K562 (cell line): ENCODE data around the gene ARHGEF7. TPM values are rescaled to one million over a fixed set of nuclear protein-coding genes. Genes with fewer than 3 reads are reported as not detected.

Source experiments
- ATAC-seq: fragments of 200-7000 bp; cut with Tn5 transposase; 3 replicates; pipeline ENCODE4 v1.9.1; 2020; ENCODE audit warnings: moderate library complexity
- BruUV-seq: library from RNA; stranded (reverse); fragments of 400-500 nt; replicated peaks from 2 replicates; lab custom pipeline; 2021; lab: Mats Ljungman, UMichigan
- CTCF ChIA-PET: fragments of 300-600 bp; formaldehyde crosslinking; extraction: SDS; loops from one replicate; lab custom pipeline; 2021; ENCODE audit warnings: low intra/inter-chr PET ratio; lab: Yijun Ruan, JAX
- POLR2A ChIA-PET: fragments of 300-600, 350-650 bp; sonication (Branson Sonifier 250); formaldehyde crosslinking; extraction: SDS; loops from one replicate; lab custom pipeline; 2021; ENCODE audit warnings: antibody characterized with exemption, inconsistent platforms; lab: Yijun Ruan, JAX
- DNase-seq, 4 experiments: peaks; one replicate each; pipeline versions ENCODE4 v3.0.0 to v3.0.0-alpha.2; 2011 to 2018; ENCODE audit warnings: low spot score in 3 of 4, mixed read lengths in 3 of 4; ENCODE audit errors: extremely low read depth in 1 of 4
- FAIRE-seq: peaks from 2 replicates; lab custom pipeline; 2011; peaks lifted over from hg19 to GRCh38; lab: Jason Lieb, UNC
- H2AFZ ChIP-seq: 2 replicates; pipeline ENCODE4 v1.6.0; 2011; ENCODE audit warnings: low read depth, low read length, control low read depth, inconsistent platforms
- H3K27ac ChIP-seq: fragments of 200-600 bp; 3 replicates; pipeline ENCODE4 v1.8.0; 2011; ENCODE audit warnings: low read depth, mild to moderate bottlenecking, control low read depth, inconsistent platforms, low read length, moderate library complexity, mixed read lengths; ENCODE audit errors: extremely low read depth
- H3K27me3 ChIP-seq, 2 experiments: fragments of 300-600 bp in 1 of 2; 2 replicates in 1 of 2; 3 replicates in 1 of 2; pipeline versions ENCODE4 v1.6.0 to v1.8.0; 2011; ENCODE audit warnings: inconsistent platforms in 2 of 2, low read length in 2 of 2, mild to moderate bottlenecking in 1 of 2, mixed read lengths in 1 of 2, moderate library complexity in 1 of 2; ENCODE audit not compliant: control insufficient read depth in 2 of 2, insufficient read depth in 2 of 2
- H3K36me3 ChIP-seq: fragments of 300-600 bp; 3 replicates; pipeline ENCODE4 v1.8.0; 2011; ENCODE audit warnings: mild to moderate bottlenecking, low read length, inconsistent platforms; ENCODE audit not compliant: control insufficient read depth, insufficient read depth
- H3K4me1 ChIP-seq, 2 experiments: fragments of 200-600 bp in 1 of 2; replicated peaks in 1 of 2; 2 replicates in 1 of 2; 3 replicates in 1 of 2; pipeline versions ENCODE4 v1.5.1 to v1.8.0; 2011; ENCODE audit warnings: inconsistent platforms in 2 of 2, low read length in 2 of 2, mild to moderate bottlenecking in 1 of 2, mixed read lengths in 1 of 2, moderate library complexity in 1 of 2; ENCODE audit not compliant: control insufficient read depth in 2 of 2, insufficient read depth in 2 of 2
- H3K4me2 ChIP-seq: 2 replicates; pipeline ENCODE4 v1.6.1; 2011; ENCODE audit warnings: low read length, control low read depth, inconsistent platforms, mixed read lengths; ENCODE audit not compliant: insufficient read depth
- H3K4me3 ChIP-seq: fragments of 200-600 bp; sonication (generic), shearing (Covaris generic); 2 replicates; pipeline ENCODE4 v1.5.1; 2016; ENCODE audit warnings: control low read depth, inconsistent platforms
- H3K79me2 ChIP-seq: fragments of 200-600 bp; 3 replicates; pipeline ENCODE4 v1.8.0; 2011; ENCODE audit warnings: low read length, inconsistent platforms; ENCODE audit not compliant: control insufficient read depth, insufficient read depth
- H3K9ac ChIP-seq, 2 experiments: 2 replicates each; pipeline versions ENCODE4 v1.6.0 to v1.6.1; 2011; ENCODE audit warnings: low read depth in 2 of 2, low read length in 2 of 2, control low read depth in 1 of 2, inconsistent platforms in 1 of 2, mild to moderate bottlenecking in 1 of 2, mixed read lengths in 1 of 2; ENCODE audit not compliant: insufficient read depth in 1 of 2
- H3K9me1 ChIP-seq: one replicate; pipeline ENCODE4 v1.6.0; 2011; ENCODE audit warnings: inconsistent platforms, mild to moderate bottlenecking, low read length, moderate library complexity; ENCODE audit not compliant: control insufficient read depth, insufficient read depth
- H3K9me3 ChIP-seq: replicated peaks from 2 replicates; pipeline ENCODE4 v1.5.1; 2011; ENCODE audit warnings: low read depth, low read length, inconsistent platforms; ENCODE audit not compliant: control insufficient read depth, insufficient read depth
- H4K20me1 ChIP-seq: replicated peaks from 2 replicates; pipeline ENCODE4 v1.6.1; 2011; ENCODE audit warnings: low read length, inconsistent platforms, mixed read lengths; ENCODE audit not compliant: control insufficient read depth, insufficient read depth
- HNRNPH1 ChIP-seq: fragments of 200-400 bp; formaldehyde crosslinking; optimal IDR thresholded peaks from 2 replicates; pipeline ENCODE3; 2017; ENCODE audit warnings: low read depth, mild to moderate bottlenecking, low read length, moderate library complexity
- TFAP4 ChIP-seq: sonication (generic); formaldehyde crosslinking; IDR thresholded peaks from 2 replicates; pipeline ENCODE4 v1.8.0; 2022; ENCODE audit warnings: missing genetic modification reagents, mild to moderate bottlenecking, moderate library complexity, borderline replicate concordance
- U2AF1 ChIP-seq: fragments of 200-400 bp; formaldehyde crosslinking; optimal IDR thresholded peaks from 2 replicates; pipeline ENCODE3; 2017; ENCODE audit warnings: mild to moderate bottlenecking, low read depth, low read length, moderate library complexity
- ZEB2 ChIP-seq: fragments of 450-650 bp; IDR thresholded peaks from 2 replicates; pipeline ENCODE4 v1.6.1; 2016
- WGBS: fragments of 100-300 bp; shearing (Covaris generic); methylation state at CpG from one replicate; pipeline ENCODE4 v1.1.6; 2016; ENCODE audit warnings: low coverage, mixed read lengths; ENCODE audit not compliant: insufficient coverage; ENCODE audit errors: missing lambda C conversion rate; 5-methylcytosine and 5-hydroxymethylcytosine counted together
- in situ Hi-C: fragments of 300-500 bp; cut with MboI; formaldehyde crosslinking; loops from 4 replicates; pipeline ENCODE4 v1.15.0; 2018; ENCODE audit warnings: inconsistent platforms, mixed read lengths
- intact Hi-C: fragments of 100-400 bp; cut with micrococcal nuclease; formaldehyde crosslinking; loops from 2 replicates; pipeline ENCODE4 v1.14.2; 2022
- polyA plus RNA-seq, 8 experiments: library from polyadenylated mRNA; depleted of rRNA in 4 of 8; stranded (reverse) in 5 of 8; unstranded in 3 of 8; fragments of >200 nt; fragmentation: Nextera tagmentation in 2 of 8; fragmentation: Illumina TruSeq in 1 of 8; extraction: Ambion mirVana in 2 of 8; extraction: Trizol in 1 of 8; gene quantifications; 2 replicates each; pipeline versions ENCODE4 v1.2.1 to v1.2.3, GENCODE V29; 2011 to 2014; ENCODE audit warnings: inconsistent platforms in 1 of 8, missing spikeins in 1 of 8
- total RNA-seq, 7 experiments: library from RNA; depleted of rRNA in 6 of 7; stranded (reverse); fragments of >200 nt in 6 of 7; fragmentation: Illumina TruSeq in 2 of 7; extraction: Trizol in 2 of 7; gene quantifications; 2 replicates each; pipeline versions ENCODE4 v1.2.1 to v1.2.3, GENCODE V29; 2011 to 2021; ENCODE audit warnings: low replicate concordance in 1 of 7
- TF ChIP-seq, protein P1 (sequence below): sonication (generic); formaldehyde crosslinking; IDR thresholded peaks from 2 replicates; pipeline ENCODE4 v1.8.1; 2023; ENCODE audit warnings: mild to moderate bottlenecking, missing genetic modification reagents
- TF ChIP-seq, protein P2 (sequence below): fragments of 450-650 bp; formaldehyde crosslinking; conservative IDR thresholded peaks from 2 replicates; pipeline ENCODE4 v1.4.0; 2022; ENCODE audit warnings: mild to moderate bottlenecking, missing genetic modification characterization

The ARHGEF7 gene
- total and polyA plus RNA-seq, 9 of the 15 experiments (the other 6 are each of a cell fraction or from before 2014, with no cell fraction given) = 2.1 to 26.8 (median 17.5) TPM

DNA sequence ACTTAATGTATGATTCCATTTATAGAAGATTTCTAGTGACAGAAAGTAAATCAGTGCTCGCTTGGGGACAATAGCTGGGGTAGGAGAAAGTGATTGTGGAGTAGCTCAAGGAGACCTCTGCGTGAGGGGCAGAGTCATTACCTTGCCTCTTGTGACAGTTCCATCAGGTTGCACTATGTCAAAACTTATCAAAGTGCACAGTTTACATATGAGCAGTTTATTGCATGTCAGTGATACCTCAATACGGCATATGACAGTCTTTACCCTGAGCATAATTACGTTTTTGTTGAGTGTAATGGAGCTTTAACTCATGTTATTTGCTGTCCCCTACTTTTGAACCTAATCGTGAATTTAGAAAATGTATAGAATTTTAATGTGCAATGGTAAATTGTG lies 15.0 kb downstream of the ARHGEF7 start:
- Histone ChIP-seq H3K9me1 (no peaks in the 10 kb centered on the region), H3K9me3 (no peaks in the 10 kb centered on the region), H3K36me3 (no peaks in the 10 kb centered on the region), H3K79me2 (no peaks in the 10 kb centered on the region), H2AFZ (no peak overlapping the region), H3K27me3 (peaks cover 0 to 9% of the 10 kb centered on the region in 2 experiments; a peak in 1 of 5 replicates), H3K27ac (no peak overlapping the region), H3K4me2 (no peak overlapping the region), H4K20me1 (no peaks in the 10 kb centered on the region), H3K4me3 (no peak overlapping the region), H3K9ac (no peak overlapping the region), H3K4me1 (no peaks in the 10 kb centered on the region)
- BruUV-seq = no TSS peak
- no peak for TF ChIP-seq ZEB2
- TF ChIP-seq, protein P1, sequence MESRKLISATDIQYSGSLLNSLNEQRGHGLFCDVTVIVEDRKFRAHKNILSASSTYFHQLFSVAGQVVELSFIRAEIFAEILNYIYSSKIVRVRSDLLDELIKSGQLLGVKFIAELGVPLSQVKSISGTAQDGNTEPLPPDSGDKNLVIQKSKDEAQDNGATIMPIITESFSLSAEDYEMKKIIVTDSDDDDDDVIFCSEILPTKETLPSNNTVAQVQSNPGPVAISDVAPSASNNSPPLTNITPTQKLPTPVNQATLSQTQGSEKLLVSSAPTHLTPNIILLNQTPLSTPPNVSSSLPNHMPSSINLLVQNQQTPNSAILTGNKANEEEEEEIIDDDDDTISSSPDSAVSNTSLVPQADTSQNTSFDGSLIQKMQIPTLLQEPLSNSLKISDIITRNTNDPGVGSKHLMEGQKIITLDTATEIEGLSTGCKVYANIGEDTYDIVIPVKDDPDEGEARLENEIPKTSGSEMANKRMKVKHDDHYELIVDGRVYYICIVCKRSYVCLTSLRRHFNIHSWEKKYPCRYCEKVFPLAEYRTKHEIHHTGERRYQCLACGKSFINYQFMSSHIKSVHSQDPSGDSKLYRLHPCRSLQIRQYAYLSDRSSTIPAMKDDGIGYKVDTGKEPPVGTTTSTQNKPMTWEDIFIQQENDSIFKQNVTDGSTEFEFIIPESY (CRISPR knock-in tag) = no peak
- TF ChIP-seq, protein P2, sequence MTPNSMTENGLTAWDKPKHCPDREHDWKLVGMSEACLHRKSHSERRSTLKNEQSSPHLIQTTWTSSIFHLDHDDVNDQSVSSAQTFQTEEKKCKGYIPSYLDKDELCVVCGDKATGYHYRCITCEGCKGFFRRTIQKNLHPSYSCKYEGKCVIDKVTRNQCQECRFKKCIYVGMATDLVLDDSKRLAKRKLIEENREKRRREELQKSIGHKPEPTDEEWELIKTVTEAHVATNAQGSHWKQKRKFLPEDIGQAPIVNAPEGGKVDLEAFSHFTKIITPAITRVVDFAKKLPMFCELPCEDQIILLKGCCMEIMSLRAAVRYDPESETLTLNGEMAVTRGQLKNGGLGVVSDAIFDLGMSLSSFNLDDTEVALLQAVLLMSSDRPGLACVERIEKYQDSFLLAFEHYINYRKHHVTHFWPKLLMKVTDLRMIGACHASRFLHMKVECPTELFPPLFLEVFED (CRISPR knock-in tag) = no peak
- no peak for TF ChIP-seq HNRNPH1
- no peak for TF ChIP-seq U2AF1
- no peak for TF ChIP-seq TFAP4 (CRISPR knock-in tag)
- ChIA-PET POLR2A (interaction anchor here (0.7 kb wide), 1 partner anchor 415 kb away, joined by 3 read pairs; no protein-coding TSS in a partner anchor), CTCF (no interaction called here)
- ATAC-seq = no peak
- intact Hi-C loops = no loop called here
- WGBS = 3% methylated on average over 5 of the region's 5 CpGs
- DNase-seq = no peak
- no peak for FAIRE-seq
- in situ Hi-C loops = no loop called here
